Measurements from ENCODE around the gene CDK19.

The CDK19 gene

GRCh38 chr6:110703010-110703905 lies 112.0 kb downstream of the CDK19 start:
- no peak for DNase-seq (ENCODE audit: low read depth in 3 of 3)

GRCh38 chr6:110699780-110700179 lies 115.5 kb downstream of the CDK19 start:
- DNase-seq (ENCODE audit: low read depth in 3 of 3), result no peak

GRCh38 chr6:110693994-110694393 lies 121.3 kb downstream of the CDK19 start:
- DNase-seq (ENCODE audit: low read depth in 3 of 3), result no peak

- DNase-seq (ENCODE audit: low read depth in 3 of 3), result no peak
These were observed 122.0 kb downstream of the CDK19 start for GRCh38 chr6:110693296-110693695.

GRCh38 chr6:110690916-110691315 lies 124.4 kb downstream of the CDK19 start:
- no peak for DNase-seq (ENCODE audit: low read depth in 3 of 3)

GRCh38 chr6:110690106-110690654 lies 125.1 kb downstream of the CDK19 start:
- no peak for DNase-seq (ENCODE audit: low read depth in 3 of 3)

- no peak for DNase-seq (ENCODE audit: low read depth in 3 of 3)
These were observed 125.9 kb downstream of the CDK19 start for GRCh38 chr6:110689275-110689935.

GRCh38 chr6:110688661-110689268 lies 126.5 kb downstream of the CDK19 start:
- DNase-seq (ENCODE audit: low read depth in 3 of 3), result no peak

GRCh38 chr6:110687326-110687725 lies 127.9 kb downstream of the CDK19 start:
- no peak for DNase-seq (ENCODE audit: low read depth in 3 of 3)

- no peak for DNase-seq (ENCODE audit: low read depth in 3 of 3)
These were observed 132.0 kb downstream of the CDK19 start for GRCh38 chr6:110683241-110683640.

GRCh38 chr6:110682460-110682853 lies 132.8 kb downstream of the CDK19 start:
- peak; percentile 8 to 65 (median 15) for DNase-seq (ENCODE audit: low read depth in 3 of 3)

GRCh38 chr6:110681543-110682459 lies 133.5 kb downstream of the CDK19 start:
- DNase-seq (ENCODE audit: low read depth in 3 of 3), result no peak

GRCh38 chr6:110676396-110676795 lies 138.9 kb downstream of the CDK19 start:
- DNase-seq (ENCODE audit: low read depth in 3 of 3), result no peak

GRCh38 chr6:110674096-110674495 lies 141.2 kb downstream of the CDK19 start:
- no peak for DNase-seq (ENCODE audit: low read depth in 3 of 3)

GRCh38 chr6:110672122-110672521 lies 143.1 kb downstream of the CDK19 start:
- no peak for DNase-seq (ENCODE audit: low read depth in 3 of 3)

- no peak for DNase-seq (ENCODE audit: low read depth in 3 of 3)
These were observed 143.8 kb downstream of the CDK19 start for GRCh38 chr6:110671447-110671846.

- no peak for DNase-seq (ENCODE audit: low read depth in 3 of 3)
These were observed 149.7 kb downstream of the CDK19 start for GRCh38 chr6:110665600-110665999.

- no peak for DNase-seq (ENCODE audit: low read depth in 3 of 3)
These were observed 150.3 kb downstream of the CDK19 start for GRCh38 chr6:110664933-110665332.

GRCh38 chr6:110662490-110663211 lies 152.6 kb downstream of the CDK19 start:
- no peak for DNase-seq (ENCODE audit: low read depth in 3 of 3)

GRCh38 chr6:110661414-110661813 lies 153.9 kb downstream of the CDK19 start:
- no peak for DNase-seq (ENCODE audit: low read depth in 3 of 3)
